Tongue (tissue), 3 donors: ENCODE data around the gene RPS6KB2. TPM values are rescaled to one million over a fixed set of nuclear protein-coding genes. Genes with fewer than 3 reads are reported as not detected.
"Not testable (repeated sequence)": the region's sequence is repeated elsewhere in the genome, so short reads cannot be mapped to it uniquely, and the experiment has no call there.

Experiments used
- DNase-seq: peaks from one replicate; pipeline ENCODE4 v3.0.0-alpha.2; 2015
- small RNA-seq: library from RNA; depleted of rRNA; stranded (forward); fragments of <200 nt; gene quantifications from one replicate; pipeline ENCODE3, GENCODE V24; 2014; ENCODE audit warnings: low replicate concordance
- total RNA-seq: library from RNA; depleted of rRNA; stranded (reverse); fragments of >200 nt; gene quantifications from one replicate; pipeline ENCODE4 v1.2.3, GENCODE V29; 2014

RPS6KB2 gene
- total RNA-seq, 1 donor from 2014 or later, result 65.2 TPM

DNA sequence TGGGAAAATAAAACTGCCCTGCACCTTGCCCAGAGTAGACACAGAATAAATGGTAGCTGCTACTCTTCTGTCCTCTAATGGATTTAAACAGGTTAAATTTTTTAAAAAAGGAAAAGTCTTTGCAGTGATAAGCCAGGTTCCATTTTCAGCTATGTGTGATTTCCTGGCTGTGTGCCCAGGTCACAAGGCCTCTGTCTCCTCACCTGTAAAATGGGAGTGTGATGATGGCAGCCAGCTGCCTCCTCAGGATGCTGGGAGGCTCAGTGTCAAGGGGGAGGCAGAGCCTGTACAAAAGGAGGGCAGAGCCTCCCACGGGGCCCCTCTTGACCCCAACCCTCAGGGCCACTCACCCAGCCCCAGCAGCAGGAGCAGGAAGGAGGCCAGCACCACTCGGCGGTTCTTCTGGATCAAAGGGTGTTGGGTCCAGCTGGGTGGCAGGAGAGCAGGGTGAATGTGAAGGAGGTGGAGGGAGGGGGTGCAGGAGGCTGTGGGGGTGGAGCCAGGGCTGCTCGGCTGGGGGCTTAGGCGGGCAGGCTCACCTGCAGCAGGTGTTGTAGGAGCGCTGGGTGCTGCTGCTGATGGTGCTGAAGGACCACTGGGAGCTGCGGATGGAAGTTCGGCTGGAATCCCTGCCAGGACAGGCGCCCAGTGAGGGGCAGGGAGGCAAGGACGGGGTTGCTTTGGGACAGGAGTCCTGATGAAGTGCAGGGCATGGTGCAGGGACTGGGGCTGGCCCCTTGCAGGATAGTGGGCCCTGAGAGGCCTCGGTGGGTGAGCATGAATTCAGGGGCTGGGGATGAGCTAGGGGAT, 38.9 kb downstream of the RPS6KB2 start:
- DNase-seq, result no peak

DNA sequence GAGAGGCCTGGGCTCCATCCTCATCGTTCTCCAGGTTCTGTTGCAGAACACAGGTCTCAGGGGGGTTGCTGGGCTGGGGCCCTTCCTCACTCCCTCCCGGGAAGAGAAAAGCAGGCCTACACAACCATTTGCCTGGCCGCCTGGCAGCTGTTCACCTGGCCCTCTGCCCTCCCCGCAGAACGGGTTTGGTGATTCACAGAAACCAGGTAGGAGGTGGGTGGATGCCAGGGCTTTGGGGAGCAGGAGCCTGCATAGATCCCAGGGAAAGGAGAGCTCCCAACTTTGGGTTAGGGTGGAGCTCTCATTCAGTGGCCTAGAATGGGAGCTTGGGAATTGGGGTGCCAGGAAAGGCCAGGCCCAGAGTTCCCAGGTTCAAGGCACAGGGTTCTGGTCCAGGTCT, 39.8 kb downstream of the RPS6KB2 start:
- peak; percentile 30 for DNase-seq

DNA sequence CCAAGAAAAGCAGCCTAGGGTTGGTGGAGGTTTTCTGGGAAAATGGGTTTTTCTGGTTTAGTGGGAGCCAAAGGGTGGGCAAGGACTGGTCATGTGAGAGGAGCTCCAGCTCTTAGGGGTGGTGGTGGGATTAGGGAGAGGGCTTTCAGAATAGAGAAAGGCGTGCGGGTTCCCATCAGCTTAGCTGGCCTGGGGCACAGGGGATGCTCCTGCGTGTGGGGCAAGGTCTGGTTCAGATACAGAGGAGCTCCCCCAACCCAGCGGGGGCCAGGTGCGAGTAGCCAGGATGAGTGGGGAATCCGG, 40.1 kb downstream of the RPS6KB2 start:
- DNase-seq, result no peak

DNA sequence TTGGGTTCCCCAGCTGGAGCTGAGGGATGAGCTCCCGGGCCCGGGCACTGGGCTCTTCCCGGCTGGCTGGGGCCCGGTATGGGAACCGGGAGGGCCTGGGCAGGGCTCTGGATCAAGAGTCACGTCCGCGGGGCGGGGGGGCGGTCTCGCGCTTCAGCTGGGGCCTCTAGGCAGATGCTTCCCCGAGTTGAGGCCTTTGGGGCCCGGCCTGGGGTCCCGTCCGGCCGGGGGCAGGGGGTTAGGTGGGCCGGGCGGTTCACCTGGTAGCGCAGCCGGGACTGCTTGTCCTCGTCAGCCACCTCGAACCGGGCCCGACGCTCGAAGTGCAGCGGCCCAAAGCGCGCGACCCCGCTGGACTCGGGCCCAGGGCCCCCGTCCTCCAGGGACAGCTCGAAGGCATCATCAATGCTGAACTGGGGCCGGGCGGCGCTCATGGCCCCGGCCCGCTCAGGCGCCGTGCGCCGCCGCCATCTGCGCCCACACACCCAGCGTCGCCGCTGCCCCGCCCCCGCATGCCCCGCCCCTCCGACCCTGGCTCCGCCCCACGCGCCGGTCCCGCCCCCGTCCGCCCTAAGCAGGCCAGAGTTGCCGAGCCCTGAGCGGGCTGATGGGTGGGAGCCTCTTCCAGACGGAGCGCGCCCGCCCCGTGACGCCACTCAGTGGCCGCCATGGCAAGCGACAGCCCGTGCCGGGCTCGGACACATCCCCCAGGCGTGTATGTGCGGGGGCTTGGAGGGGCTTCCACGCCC, 40.6 kb downstream of the RPS6KB2 start, which contains the start of gene TMEM134:
Gene TMEM134, minus strand, starts transcription at position 493 of the 749 bp plus-strand sequence. Its CDS starts 59 bp downstream, at position 434.
- peak; percentile 96 for DNase-seq

DNA sequence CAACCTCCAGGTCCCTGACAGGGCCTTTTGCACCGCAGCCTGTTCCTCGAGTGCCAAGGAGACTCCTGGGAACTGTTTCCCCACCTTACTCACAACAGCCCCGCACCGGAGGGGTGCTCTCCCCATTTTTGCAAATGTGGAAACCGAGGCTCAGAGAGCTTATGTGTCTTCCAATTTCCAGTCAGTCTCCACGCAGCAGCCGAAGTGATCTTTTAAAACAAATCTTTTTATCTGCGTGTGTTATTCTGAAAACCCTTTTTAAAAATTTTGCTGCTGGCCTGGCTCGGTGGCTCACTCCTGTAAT, 41.2 kb downstream of the RPS6KB2 start:
- DNase-seq, result no peak

DNA sequence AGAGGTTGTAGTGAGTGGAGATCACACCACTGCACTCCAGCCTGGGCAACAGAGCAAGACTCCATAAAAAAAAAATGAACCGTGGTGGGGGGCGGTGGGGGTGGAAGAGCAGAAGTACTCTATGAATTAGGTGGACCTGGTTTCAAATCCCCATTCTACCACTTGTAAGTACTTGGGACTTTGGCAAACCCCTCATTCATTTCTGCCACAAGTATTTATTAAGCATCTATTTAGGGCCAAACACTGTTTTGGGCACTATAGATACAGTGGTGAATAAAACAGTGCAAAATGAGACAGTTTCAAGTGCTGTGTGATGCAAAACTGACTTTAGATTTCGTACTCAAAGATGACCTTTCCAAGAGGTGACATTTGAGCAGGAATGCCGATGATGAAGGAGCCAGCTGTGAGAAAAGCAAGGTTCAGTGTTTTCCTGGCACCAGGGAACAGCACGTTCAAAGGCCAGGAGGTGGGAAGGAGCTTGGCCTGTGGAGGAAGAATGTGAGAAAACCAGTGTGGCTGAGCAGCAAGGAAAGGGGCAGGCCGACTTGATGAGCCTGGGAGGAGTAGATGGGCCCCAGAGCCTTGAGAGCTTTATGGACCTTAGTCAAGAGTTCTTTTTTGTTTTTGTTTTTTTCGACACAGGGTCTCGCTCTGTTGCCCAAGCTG, 42.2 kb downstream of the RPS6KB2 start:
- DNase-seq, result no peak

DNA sequence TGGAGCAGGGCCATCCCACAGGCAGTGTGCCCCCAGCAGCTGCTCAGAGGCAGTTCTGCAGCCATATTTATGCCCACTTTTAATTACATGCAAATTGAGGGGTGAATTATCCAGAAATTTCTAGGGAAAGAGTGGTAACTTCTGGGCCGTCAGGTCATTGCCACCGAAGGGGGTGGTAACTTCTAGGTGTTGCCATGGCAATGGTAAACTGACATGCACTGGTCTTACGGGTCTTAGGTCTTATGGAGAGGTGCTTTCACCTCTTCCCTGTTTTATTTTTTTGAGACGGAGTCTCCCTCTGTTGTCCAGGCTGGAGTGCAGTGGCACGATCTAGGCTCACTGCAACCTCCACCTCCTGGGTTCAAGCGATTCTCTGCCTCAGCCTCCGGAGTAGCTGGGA, 44.6 kb downstream of the RPS6KB2 start:
- no peak for DNase-seq

DNA sequence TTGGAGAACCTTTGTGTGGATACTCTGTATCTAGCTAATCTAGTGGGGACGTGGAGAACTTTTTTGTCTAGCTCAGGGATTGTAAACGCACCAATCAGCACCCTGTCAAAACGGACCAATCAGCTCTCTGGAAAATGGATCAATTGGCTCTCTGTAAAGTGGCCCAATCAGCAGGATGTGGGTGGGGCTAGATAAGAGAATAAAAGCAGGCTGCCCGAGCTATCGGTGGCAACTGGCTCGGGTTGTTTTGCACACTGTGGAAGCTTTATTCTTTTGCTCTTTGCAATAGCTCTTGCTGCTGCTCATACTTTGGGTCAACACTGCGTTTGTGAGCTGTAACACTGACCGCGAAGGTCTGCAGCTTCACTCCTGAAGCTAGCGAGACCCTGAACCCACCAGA, 48.4 kb downstream of the RPS6KB2 start:
- DNase-seq, result not testable (repeated sequence)

DNA sequence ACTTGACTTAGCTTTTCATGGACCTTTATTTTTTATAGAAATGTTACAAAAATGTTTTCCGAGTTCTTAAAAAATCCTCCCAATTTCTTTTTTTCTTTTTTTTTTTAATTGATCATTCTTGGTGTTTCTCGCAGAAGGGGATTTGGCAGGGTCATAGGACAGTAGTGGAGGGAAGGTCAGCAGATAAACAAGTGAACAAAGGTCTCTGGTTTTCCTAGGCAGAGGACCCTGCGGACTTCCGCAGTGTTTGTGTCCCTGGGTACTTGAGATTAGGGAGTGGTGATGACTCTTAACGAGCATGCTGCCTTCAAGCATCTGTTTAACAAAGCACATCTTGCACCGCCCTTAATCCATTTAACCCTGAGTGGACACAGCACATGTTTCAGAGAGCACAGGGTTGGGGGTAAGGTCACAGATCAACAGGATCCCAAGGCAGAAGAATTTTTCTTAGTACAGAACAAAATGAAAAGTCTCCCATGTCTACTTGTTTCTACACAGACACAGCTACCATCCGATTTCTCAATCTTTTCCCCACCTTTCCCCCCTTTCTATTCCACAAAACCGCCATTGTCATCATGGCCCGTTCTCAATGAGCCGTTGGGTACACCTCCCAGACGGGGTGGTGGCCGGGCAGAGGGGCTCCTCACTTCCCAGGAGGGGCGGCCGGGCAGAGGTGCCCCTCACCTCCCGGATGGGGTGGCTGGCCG, 49.2 kb downstream of the RPS6KB2 start:
- DNase-seq, result not testable (repeated sequence)

DNA sequence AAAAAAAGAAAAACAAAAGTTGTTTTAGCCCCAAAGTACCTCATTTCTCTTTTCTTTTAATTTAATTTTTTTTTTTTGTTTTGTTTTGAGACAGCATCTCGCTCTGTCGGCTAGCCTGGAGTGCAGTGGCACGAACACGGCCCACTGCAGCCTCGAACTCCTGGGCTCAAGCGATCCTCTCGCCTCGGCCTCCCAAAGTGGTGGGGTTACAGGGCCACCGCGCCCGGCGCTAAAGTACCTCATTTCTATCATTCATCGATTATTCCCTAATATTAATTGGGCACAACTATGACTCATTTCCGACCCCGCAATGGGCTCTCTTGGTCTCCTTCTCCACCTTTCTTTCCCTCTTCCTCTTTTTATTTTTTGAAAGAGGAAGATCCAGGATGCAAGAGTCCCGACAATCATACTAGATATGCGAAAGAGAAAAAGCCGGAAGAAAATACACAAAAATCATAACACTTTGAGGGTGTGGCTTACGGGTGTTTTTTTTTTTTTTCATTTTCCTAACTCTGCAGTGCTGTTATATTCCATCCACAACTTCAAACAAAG, 54.1 kb downstream of the RPS6KB2 start:
- DNase-seq, result no peak

DNA sequence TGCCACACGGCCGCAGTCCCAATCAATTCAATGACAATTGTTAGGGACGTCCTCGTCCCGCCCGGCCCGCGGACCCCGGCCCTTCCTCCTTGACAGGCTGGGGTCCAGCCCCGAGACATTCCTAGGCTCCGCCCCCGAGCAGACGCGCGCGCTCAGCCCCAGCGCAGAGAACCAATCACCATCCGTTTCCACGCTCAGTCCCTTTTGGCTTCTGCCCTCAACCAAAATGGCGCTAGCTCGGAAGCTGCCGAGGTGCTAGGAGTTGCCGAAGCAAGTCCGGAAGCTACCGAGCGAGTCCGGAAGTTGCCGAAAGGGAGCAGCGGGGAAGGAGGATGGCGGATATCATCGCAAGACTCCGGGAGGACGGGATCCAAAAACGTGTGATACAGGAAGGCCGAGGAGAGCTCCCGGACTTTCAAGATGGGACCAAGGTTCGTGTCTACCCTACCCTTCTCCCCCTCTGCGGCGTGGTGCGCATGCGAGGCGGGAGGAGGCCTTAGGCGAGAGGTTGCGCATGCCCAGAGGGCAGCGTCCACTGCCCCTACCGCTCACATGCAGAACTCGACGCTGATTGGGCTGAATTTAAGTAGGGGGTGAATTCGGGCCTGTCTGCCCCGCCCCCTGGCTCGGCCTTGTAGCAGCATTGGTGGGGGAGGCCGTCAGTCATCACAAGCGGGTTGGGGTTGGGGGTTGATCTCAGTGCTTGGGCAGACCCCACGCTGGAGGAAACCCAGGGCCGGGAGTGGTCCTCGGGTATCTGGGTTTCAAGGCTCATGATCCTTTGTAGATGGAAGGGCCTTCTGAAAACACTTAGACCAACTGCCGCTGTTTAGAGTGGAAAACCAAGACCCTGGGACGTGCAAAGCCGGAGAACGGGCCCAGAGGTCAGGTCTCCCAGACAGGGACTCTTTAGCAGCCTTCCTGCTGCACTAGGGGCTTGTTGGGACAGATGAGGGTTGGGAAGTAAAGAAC, 54.8 kb downstream of the RPS6KB2 start, which contains the start of gene AIP:
Gene AIP, plus strand, starts transcription at position 200 of the 972 bp plus-strand sequence. Its CDS starts 133 bp downstream, at position 333.
- DNase-seq, result peak; percentile 99

DNA sequence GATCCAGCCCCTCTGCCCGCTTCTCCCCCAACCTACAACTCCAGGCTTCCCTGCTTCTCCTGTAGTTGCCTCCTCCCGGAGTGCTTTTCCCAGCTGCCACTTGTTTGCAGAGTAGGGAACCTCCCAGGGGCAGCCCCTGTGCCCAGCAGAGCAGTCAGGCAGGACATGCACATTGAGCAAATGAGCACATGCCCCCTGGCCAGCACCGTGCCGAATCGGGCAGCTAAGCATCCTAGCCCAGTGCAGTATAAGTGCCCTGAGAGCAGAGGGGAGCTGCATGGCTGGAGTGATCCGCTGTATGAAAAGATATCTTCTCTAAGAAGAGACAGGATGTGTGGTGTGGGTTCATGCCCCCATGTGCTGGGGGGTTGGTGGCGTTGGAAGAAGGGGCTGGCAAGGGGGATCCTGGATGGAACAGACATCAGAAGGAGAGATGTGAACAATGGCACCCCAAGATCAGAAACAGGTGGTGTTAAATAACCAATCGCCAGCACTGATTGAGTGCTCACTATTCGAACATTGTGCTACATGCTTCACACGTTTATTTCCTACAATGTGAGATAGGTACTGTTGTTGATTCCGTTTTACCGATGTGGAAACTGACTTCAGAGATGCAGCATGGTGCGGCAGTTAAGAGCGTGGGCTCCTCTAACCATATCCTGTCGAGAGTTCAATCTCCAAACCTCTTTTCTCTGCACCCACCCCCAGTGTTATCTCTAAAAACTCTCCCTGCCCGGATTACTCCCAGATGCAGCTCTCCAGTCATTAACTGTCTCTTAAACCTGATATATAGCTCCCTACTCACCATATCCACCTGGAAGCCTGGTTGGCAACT, 55.8 kb downstream of the RPS6KB2 start:
- DNase-seq, result no peak

DNA sequence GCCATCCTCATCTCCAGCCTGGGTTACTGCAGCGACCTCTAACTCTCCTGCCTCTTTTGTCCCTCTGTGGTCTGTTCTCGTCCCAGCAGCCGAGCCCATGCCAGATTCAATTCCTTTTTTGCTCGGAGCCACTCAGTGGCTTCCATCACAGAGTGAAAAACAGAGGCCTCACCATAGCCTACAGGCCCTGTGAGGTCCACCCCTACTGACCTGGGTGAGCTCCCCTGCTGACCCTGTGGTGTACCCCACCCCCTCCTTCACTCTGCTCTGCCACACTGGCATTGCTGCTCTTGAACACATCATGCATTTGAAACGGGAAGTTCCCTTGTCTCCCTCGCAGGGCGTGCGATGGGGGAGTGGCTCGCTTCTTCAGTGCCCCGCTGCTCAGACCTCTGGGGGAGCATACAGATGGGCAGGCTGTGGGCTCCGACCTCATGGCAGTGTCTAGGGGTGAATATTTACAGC, 56.6 kb downstream of the RPS6KB2 start:
- no peak for DNase-seq

Small RNA genes within 50 kb of the gene (small RNA-seq; reads per million reads assigned to genes)
- not detected for gene RNU6-1238P

Other genes with a start within 250 kb of the RPS6KB2 start
- 47.8 TPM for gene GRK2, start 162.0 kb upstream of the RPS6KB2 start, total RNA-seq
- gene ANKRD13D, start 139.2 kb upstream of the RPS6KB2 start, total RNA-seq, result 36.9 TPM
- 35.6 TPM for gene SSH3, start 125.0 kb upstream of the RPS6KB2 start, total RNA-seq
- 20.1 TPM for gene POLD4, start 74.9 kb upstream of the RPS6KB2 start, total RNA-seq
- gene CLCF1, start 54.9 kb upstream of the RPS6KB2 start, total RNA-seq, result 5.3 TPM
- 13.3 TPM for gene RAD9A, start 36.5 kb upstream of the RPS6KB2 start, total RNA-seq
- gene PPP1CA, start 26.6 kb upstream of the RPS6KB2 start, total RNA-seq, result 121 TPM
- gene TBC1D10C, start 24.4 kb upstream of the RPS6KB2 start, total RNA-seq, result 1.0 TPM
- gene CARNS1, start 12.8 kb upstream of the RPS6KB2 start, total RNA-seq, result 39.0 TPM
- gene PTPRCAP, start 9.2 kb downstream of the RPS6KB2 start, total RNA-seq, result 1.2 TPM
- gene CORO1B, start 15.0 kb downstream of the RPS6KB2 start, total RNA-seq, result 45.0 TPM
- gene GPR152, start 24.2 kb downstream of the RPS6KB2 start, total RNA-seq, result not detected
- 1.1 TPM for gene CABP4, start 26.9 kb downstream of the RPS6KB2 start, total RNA-seq
- 83.5 TPM for gene TMEM134, start 40.8 kb downstream of the RPS6KB2 start, total RNA-seq
- gene AIP, start 54.5 kb downstream of the RPS6KB2 start, total RNA-seq, result 42.2 TPM
- gene PITPNM1, start 76.9 kb downstream of the RPS6KB2 start, total RNA-seq, result 17.1 TPM
- gene CDK2AP2, start 79.7 kb downstream of the RPS6KB2 start, total RNA-seq, result 10.3 TPM
- gene CABP2, start 95.0 kb downstream of the RPS6KB2 start, total RNA-seq, result not detected
- gene GSTP1, start 155.3 kb downstream of the RPS6KB2 start, total RNA-seq, result 431 TPM
- gene NDUFV1, start 178.4 kb downstream of the RPS6KB2 start, total RNA-seq, result 273 TPM
- 4.9 TPM for gene NUDT8, start 201.4 kb downstream of the RPS6KB2 start, total RNA-seq
- gene TBX10, start 211.3 kb downstream of the RPS6KB2 start, total RNA-seq, result not detected
- gene ACY3, start 222.2 kb downstream of the RPS6KB2 start, total RNA-seq, result not detected
- gene ALDH3B2, start 246.1 kb downstream of the RPS6KB2 start, total RNA-seq, result 3.3 TPM